GM20431 (cell line): ENCODE results near the gene SLC38A1.
"Not testable (repeated sequence)": the region's sequence is repeated elsewhere in the genome, so short reads cannot be mapped to it uniquely, and the experiment has no call there.

ENCODE experiments used
- in situ Hi-C: fragments of 300-500 bp; cut with MseI, MboI; formaldehyde crosslinking; loops from one replicate; pipeline ENCODE4 v1.15.0; 2020; ENCODE audit warnings: low sequenced_read_pairs; ENCODE audit not compliant: unreplicated experiment

SLC38A1 gene

DNA sequence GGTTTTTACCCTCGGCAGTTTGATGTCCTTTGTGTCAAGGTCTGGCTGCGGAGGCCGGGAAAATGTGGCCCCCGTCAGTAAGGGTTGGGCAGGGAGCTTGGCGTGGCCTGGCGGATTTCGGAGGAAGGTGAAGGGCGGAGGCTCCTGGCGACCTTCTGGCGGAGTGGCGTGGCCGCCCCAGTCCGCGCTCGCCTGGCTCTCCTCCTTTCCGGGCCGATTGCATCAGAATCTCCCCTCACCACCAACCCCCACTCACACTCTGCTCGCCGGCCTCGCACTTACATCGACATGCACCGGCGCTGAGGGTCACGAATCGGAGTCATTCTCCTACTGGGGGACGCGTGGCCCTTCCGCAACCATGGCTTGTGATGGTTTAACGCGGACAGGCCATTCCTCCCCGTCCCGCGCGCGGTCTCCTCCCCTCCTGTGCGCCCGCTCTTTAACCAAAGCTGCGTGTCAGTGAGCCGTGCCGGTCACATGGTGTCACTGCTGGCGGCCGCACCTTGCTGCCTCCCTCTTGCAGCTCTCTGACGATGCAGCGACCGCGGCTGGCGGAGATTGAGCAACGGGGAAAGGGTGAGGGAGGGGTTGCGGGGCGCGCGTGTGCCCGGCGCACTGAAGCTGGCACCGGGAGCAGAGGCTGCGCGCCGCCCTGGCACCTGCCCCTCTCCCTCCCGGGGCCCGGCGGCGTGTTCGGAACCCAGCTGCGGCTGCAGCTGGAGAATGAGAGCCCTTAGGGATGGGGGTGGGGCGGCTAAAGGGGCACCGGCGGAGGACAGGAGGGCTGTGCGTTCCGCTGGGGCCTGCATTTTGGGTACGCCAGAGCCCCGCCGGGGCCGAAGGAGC, at the start of gene SLC38A1:
Gene SLC38A1 (minus strand): TSS at position 461 of the 846 bp plus-strand sequence. CDS start 29,243 bp downstream, outside the sequence.
- in situ Hi-C loops: no loop called here

DNA sequence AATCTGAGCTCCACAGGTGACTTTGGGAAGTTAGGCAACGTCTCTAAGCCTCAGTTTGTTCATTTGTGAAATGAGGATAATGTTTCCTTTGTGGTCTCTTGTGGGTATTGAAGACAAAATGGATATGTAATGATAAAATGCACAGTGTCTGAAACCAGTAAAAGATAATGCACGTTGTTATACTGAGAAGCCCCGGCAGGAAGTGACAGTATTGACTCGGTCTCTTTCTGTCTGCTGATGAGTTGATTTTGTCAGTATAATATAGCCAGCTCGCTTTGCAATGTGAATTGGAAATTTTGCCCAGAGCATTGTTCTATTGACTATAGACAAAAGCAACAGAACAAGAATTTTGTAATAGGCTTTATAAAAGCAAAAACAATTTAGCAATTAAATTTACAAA, 49.2 kb upstream of the SLC38A1 start:
- in situ Hi-C loops: no loop called here

DNA sequence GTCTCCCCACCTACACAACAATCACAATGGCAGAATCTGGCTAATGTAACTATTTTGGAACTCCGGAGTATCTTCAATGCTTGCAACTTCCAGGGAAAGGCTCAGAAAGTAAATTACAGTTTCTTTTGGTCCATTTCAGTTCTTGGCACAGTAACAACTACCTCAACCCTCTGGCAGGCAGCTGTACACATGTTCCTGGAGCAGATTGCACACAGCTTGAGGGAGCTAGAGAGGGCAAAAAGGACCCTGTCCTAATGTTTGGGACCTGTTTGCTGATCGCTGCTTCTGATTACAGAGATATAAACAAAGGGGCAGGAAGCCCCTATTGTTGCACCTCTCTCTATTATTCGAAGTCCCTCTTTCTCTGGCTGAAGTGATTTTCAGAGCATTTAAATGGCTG, 35.2 kb upstream of the SLC38A1 start:
- in situ Hi-C loops: no loop called here

DNA sequence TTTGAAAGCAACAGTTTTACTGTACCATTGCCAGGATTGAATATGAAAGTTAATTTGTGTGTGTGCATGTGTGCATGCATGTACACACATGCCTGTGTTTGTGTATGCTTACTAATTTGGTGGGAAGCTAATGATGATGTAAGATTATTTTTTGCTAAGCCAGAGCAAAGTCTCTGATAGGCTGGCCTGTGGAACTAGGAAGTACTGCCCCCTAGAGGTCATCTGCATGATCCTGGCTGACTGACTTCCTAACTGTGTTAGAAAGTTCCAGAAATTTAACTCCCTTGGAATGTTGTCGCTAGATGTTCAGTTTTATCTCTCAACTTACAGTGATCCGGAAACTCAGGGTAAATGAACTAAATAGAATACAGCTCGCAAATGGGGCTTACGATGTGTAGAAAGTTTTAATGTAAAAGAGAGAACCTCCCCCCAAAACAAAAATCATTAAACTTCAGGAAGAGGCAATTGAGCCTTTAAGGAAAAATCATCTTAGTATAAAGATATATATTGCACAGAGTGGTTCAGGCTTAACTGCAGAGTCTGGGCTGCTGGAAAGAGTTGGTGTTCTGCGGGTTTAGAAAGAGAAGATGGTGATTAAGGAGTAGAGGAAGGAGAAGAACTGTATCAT, 34.3 kb upstream of the SLC38A1 start:
- in situ Hi-C loops: no loop called here

DNA sequence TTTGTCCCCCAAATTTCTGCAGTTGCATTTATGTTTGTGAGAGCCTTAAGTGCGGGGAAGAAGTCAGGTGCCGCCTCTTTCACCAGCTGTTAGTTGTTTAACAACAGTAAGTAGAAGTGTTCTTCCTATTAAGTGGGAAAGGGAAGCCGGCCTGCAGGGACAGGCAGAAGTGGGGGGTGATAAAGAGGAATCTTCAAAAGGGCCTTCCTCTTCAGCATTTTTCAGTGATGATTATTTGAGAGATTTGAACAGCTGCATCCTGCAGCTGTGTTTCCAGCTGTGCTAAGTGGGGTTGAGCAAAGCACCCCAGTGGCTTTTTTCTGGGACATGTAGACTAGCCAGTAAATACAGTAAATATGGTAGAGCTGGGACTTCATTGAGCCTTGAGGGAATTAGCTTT, 32.1 kb upstream of the SLC38A1 start:
- in situ Hi-C loops: no loop called here

DNA sequence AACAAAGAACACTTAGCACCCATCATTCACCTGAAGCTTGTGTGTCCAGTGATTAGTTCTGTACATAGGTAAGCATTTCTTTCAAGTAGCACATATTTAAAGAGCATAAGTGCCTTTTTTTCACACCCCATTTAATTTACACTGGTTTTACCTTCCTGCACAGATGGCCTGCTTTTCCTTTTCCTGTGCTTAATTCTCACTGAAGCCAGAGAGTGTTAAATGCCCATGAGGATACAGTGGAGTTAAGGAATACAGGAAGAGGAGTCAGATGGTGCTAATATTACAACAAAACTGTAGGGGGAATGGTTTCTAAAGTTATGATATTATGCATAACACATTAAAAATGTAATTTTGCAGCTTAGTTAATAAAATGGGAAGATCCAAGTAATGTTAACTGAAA, 31.0 kb upstream of the SLC38A1 start:
- in situ Hi-C loops: no loop called here

DNA sequence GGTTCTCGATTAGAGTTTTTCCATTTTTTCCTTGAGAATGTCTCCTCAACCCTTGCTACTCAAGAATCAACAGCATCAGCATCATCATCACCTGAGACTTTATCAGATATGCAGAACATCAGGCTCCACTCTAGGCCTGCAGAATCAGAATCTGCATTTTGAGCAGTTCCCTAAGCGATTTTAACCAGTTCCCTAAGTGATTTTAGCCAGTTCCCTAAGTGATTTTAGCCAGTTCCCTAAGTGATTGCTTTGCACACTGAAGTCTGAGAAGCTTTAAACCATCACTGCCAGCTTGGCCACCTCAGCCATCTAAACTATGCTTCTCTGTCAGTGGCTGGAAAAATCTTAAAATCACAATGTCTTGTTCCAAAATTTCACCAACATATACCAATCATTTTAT, 29.4 kb upstream of the SLC38A1 start:
- in situ Hi-C loops: no loop called here

DNA sequence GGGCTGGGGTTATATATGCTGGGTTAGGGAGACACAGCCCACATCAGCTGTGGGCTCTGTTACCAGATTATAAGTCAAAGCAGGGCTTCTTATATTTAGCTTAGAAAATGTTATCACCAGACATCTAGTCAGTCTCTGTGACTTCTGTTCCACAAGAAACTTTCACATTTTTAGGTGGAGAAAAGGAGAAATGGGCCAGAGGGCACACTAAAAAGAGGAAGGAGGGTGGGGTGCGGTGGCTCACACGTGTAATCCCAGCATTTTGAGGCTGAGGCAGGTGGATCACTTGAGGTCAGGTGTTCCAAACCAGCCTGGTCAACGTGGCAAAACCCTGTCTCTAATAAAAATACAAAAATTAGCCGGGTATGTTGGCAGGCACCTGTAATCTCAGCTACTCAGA, 28.0 kb upstream of the SLC38A1 start:
- in situ Hi-C loops: no loop called here

DNA sequence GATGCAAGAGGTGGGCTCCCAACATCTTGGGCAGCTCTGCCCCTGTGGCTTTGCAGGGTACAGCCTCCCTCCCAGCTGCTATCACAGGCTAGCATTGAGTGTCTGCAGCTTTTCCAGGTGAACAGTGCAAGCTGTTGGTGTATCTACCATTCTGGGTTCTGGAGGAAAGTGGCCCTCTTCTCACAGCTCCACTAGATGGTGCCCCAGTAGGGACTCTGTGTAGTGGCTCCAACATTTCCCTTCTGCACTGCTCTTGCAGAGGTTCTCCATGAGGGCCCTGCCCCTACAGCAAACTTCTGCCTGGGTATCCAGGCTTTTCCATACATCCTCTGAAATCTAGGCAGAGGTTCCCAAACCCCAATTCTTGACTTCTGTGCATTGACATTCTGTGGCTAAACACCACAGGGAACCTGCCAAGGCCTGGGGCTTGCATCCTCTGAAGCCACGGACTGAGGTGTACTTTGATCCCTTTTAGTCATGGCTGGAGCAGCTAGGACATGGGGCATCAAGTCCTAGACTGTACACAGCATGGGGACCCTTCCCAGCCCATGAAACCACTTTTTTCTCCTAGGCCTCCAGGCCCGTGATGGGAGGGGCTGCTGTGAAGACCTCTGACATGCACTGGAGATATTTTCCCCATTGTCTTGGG, 24.0 kb upstream of the SLC38A1 start:
- in situ Hi-C loops: no loop called here

DNA sequence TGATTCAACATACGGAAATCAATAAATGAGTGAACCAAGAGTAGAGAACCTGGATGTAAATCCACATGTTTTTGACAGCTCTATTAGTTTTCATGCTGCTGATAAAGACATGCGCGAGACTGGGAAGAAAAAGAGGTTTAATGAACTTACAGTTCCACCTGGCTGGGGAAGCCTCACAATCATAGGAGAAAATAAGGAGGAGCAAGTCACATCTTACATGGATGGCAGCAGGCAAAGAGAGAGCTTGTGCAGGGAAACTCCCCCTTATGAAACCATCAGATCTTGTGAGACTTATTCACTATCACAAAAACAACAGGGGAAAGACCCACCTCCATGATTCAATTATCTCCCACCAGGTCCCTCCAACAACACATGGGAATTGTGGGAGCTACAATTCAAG, 23.1 kb upstream of the SLC38A1 start:
- in situ Hi-C loops: not testable (repeated sequence)

DNA sequence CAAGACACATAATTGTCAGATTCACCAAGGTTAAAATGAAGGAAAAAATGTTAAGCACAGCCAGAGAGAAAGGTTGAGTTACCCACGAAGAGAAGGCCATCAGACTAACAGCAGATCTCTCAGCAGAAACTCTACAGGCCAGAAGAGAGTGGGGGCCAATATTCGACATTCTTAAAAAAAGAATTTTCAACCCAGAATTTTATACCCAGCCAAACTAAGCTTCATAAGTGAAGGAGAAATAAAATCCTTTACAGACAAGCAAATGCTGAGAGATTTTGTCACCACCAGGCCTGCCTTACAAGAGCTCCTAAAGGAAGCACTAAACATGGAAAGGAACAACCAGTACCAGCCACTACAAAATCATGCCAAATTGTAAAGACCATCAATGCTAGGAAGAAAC, 16.3 kb upstream of the SLC38A1 start:
- in situ Hi-C loops: not testable (repeated sequence)

DNA sequence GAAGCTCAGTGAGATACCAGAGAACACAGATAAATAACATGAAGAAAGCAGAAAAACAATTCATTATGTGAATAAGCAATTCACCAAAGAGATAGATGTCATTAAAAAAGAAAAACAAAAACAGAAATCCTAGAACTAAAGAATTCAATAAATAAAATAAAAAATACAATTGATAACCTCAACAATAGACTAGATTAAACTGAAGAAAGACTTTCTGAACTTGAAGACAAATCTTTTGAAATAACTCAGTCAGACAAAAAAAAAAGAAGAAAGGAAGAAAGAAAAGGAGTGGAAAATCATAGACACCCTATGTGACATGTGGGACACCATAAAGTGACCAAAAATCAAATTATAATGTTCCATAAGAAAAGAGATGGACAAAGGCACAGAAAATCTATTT, 14.0 kb upstream of the SLC38A1 start:
- in situ Hi-C loops: no loop called here

DNA sequence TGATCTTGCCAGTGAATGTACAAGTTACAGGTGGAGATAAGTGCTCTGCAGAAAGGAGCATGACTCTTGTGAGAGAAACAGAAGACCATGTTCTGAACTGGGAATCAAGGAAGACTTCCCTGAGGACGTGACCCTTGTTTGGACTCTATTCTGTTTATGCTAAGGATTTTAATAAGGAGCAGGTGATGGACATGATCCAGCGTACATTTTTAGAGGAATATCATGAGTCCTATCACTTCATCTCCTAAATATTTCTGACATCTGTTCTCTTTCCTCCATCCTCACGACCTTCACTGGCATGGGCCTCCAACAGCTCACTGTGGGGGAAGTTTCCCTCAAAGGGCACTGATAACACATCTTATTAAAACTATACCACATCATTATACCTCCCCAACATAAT, 7.9 kb upstream of the SLC38A1 start:
- in situ Hi-C loops: no loop called here

DNA sequence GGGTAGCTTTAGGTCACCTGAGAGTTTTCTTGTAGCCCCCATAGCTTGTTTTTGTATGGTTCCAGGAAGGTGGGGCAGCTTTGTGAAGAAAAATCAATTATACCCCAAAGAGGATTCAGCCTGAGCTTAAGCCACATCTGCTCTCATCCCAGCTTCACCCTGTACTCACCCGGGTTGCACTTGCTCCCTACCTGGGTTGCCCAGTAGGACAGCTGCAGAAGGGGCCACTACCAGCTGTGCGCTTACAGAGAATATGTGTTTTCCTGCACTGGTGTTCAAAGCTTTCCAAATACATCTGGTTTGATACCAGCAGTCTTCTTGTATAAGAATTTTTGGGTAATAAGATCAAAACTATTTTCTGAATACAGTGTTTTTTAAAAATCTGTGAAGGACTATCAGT, 3.0 kb upstream of the SLC38A1 start:
- in situ Hi-C loops: no loop called here

DNA sequence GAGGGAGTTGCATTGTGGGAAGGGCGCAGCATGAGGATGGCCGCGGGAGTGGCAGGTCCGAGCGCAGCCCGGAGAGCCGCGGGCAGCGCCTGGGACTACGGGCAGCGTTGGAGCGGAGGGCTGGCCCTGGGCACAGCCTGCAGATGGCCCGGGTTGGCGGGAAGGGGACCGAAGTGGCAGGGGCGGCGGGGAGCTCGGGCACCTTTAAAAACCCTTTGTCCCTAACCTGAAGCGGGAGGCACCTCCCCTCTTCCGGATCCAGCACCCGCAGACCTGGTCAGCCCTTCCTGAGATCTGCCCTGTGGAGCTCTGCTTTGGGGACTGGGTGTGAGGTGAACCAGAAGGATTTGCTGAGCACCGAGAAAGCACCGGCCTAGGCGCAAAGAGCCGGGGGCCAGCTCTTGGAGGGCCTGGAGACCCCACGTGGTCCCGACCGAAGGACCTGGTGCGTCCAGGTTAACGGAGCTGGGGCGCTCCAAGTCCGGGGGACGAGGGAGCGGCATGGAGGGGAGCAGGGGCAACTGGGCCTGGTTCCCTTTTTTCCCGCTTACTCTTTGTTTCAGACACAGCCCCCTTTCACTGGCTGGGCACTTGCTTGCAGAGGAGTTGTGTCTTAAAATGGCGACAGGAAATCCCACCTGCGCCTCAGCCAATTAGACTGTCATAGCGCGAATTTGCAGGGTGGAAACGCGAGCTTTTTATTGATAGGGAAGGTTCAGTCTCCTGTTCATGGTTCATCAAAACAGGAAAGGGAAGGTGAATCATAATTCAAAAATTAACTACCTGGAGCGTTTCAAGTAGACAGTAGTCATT, 792 bp upstream of the SLC38A1 start:
- in situ Hi-C loops: no loop called here

DNA sequence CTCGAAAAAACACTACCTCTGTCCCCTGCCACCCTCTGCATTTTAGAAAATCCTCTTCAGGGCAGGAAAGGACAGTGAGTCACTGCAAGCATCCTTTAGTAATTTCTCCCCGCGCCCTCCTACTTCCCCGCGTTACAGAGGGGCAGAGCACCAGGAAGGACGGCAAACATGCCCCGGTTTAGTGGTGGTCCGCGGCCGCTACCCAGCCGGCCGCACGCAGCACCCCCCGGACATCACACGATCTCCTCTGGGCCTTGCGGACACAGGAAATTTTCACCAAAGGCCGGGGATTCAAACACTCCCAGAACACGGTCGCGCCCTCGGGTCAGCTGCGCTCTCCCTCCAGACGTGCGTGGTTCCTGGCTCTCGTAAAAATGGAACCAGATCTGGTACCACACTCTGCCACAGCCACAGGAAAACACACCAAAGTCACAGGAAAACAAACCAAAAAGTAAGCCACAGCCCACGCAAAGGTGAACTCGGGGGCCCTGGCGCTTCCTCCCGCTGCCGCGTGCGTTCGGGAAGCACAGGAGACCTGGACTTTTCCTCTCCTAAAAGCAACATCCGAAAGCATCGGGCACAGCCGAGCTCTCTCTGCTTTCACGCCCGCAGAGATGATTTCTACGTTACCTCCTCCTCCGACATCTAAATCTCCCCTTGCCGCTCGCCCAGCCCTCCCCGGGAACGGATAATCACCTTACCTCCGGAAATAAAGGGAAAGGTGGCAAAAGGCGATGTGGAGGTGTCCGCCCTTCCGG, 839 bp downstream of the SLC38A1 start:
- in situ Hi-C loops: no loop called here

DNA sequence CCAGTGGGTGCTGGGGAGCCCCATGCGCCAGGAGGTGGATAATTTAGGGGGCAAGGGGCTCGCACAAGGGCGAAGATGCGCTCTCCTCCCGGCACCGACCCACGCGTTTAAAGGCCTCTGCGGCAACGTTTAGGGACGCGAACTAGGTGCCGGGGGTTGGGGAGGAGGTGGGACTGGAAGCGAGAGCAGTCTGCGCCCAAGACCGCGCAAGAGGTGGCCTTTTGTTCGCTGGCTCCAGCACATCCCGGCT, 1.3 kb downstream of the SLC38A1 start:
- in situ Hi-C loops: no loop called here

DNA sequence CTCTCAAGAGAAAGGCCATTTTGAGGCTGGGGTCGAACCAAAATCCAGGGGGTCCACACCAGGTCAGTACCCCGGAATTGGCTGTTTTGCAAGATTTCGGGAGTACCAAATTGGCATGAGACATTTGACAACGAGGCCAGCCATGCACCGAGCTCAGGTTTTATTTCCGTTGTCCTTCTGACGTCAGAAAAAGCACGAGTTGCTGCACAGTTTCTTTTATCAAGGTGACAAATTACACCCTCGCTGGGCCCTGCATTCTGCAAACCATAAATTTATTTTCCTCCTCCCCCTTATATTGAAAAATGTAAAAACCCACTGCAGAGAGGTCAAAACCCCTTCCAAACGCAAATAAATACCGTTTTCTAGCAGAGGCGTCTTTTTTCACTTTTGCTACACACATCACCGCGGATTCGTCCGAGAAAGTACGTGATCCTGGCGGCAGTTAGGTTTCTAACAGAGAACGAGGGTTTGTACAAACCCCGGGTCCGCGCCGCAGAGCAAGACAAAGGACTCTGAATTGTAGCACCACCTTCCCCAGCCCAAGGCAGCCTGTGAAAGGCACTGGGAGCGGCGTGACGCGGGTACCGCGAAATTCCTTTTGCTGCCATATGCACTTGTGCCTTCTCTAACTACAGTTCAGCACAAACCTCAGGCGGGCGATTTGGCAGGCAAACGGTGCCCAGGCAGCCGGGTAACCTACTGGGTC, 1.8 kb downstream of the SLC38A1 start:
- in situ Hi-C loops: no loop called here

DNA sequence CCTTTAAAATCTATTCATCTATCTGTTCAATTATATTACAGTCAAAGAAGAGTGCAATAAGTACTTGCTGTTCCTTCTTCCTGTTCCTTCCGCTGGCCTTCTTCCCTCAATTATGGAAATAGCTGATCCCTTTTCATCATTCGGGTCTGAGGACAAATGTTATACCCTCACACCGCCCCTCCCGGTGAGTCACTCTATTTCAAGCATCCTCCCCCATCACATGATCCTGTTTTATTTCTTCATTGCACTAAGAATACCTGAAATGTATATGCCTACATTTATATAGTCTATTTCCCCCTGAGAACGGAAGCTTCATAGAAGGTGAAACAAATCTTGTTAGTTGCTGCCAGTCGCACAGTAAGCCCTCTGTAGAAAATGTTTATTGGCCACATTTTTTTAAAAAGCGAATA, 2.5 kb downstream of the SLC38A1 start:
- in situ Hi-C loops: no loop called here
